HL-60 (cell line): ENCODE measurements around the gene TMEM163.

Experiments
- DNase-seq, 2 experiments: peaks; one replicate each; pipeline ENCODE4 v3.0.0-alpha.2; 2010 to 2020; ENCODE audit warnings: low read depth in 1 of 2, low spot score in 1 of 2
- H3K27ac ChIP-seq: fragments of 250-450 bp; sonication (Bioruptor Pico); replicated peaks from 2 replicates; pipeline ENCODE4 v1.5.1; 2020; ENCODE audit warnings: mild to moderate bottlenecking, moderate library complexity
- H3K27me3 ChIP-seq: fragments of 250-450 bp; sonication (Bioruptor Pico); 2 replicates; pipeline ENCODE4 v1.5.1; 2021; ENCODE audit warnings: mild to moderate bottlenecking, moderate library complexity; ENCODE audit not compliant: insufficient read depth, poor library complexity, severe bottlenecking
- H3K4me3 ChIP-seq: replicated peaks from 2 replicates; pipeline ENCODE4 v1.5.1; 2011; ENCODE audit warnings: mild to moderate bottlenecking, control low read depth, low read length; ENCODE audit not compliant: insufficient read depth
- GABPA ChIP-seq: IDR thresholded peaks from 2 replicates; pipeline ENCODE4 v1.6.1; 2012; ENCODE audit warnings: low read depth
- POLR2AphosphoS5 ChIP-seq: IDR thresholded peaks from 2 replicates; pipeline ENCODE4 v1.6.1; 2012; ENCODE audit warnings: low read depth
- REST ChIP-seq: IDR thresholded peaks from 2 replicates; pipeline ENCODE4 v1.6.1; 2012; ENCODE audit warnings: low read depth; ENCODE audit not compliant: insufficient replicate concordance
- SPI1 ChIP-seq: IDR thresholded peaks from 2 replicates; pipeline ENCODE4 v1.6.1; 2012; ENCODE audit warnings: low read depth, mild to moderate bottlenecking, borderline replicate concordance
- TF ChIP-seq, protein P1 (sequence below): IDR thresholded peaks from one replicate; pipeline ENCODE4 v1.5.1; 2011; ENCODE audit warnings: low read length, control low read depth, inconsistent platforms; ENCODE audit not compliant: insufficient read depth

Gene TMEM163

DNA sequence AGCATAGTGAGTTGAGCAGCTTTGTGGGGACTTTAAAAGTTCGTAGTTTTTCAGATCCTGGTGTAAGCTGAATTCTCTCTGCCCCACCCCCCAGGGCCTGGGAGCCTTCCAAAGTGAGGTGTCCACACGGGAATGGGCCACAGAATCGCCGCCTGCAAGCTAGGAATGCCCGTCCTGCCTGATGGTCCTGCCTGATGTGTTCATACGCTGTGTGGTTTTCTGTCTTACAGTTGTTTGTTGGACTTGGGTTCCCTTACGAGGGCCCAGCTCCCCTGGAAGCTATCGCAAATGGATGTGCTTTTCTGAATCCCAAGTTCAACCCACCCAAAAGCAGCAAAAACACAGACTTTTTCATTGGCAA is 306.2 kb downstream of the TMEM163 start:
- no peak for TF ChIP-seq REST
- H3K4me3 ChIP-seq = no peak overlapping the region
- DNase-seq = no peak
- H3K27me3 ChIP-seq = no peaks in the 10 kb centered on the region
- H3K27ac ChIP-seq = no peak overlapping the region

DNA sequence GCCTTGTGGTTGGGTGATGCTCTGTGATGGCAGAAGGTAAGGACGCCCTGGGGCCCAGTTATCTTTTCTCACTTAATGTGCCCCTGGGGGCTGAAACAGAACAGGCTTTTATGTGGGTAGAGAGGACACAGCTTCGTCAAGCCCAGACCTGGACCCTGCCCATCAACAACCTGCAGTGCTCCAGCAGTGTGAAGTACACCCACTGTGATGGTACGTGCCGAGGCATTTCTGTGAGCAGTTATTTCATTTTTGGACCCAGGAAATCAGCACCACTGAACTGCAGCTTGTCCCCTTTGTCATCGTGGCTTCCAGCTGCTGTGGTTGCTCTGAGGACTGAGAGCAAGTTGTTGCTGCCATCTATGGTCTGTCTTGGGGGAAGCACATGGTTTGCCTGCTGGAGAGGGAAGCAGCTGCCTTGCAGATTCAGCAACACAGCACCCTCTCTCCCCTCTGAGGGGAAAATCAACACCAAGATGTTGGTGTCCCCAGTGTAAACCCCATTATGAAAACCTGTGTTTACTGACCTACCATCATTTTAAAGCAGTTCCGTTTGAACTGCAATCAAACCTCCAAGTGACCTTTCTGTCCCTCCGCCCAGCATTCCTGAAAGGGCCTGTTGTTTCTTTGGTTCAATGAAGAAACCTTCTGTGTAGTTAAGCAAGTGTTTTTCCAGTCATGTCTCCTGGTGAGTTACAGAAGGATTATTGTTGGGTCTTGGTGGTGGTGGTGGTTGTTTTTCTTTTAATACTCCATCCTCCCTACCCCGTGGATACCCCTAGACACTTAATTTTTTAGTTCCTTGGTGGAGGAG is 306.8 kb downstream of the TMEM163 start:
- no peak for TF ChIP-seq REST
- TF ChIP-seq POLR2AphosphoS5 = no peak
- no peak for TF ChIP-seq GABPA
- TF ChIP-seq SPI1 = no peak
- TF ChIP-seq, protein P1, sequence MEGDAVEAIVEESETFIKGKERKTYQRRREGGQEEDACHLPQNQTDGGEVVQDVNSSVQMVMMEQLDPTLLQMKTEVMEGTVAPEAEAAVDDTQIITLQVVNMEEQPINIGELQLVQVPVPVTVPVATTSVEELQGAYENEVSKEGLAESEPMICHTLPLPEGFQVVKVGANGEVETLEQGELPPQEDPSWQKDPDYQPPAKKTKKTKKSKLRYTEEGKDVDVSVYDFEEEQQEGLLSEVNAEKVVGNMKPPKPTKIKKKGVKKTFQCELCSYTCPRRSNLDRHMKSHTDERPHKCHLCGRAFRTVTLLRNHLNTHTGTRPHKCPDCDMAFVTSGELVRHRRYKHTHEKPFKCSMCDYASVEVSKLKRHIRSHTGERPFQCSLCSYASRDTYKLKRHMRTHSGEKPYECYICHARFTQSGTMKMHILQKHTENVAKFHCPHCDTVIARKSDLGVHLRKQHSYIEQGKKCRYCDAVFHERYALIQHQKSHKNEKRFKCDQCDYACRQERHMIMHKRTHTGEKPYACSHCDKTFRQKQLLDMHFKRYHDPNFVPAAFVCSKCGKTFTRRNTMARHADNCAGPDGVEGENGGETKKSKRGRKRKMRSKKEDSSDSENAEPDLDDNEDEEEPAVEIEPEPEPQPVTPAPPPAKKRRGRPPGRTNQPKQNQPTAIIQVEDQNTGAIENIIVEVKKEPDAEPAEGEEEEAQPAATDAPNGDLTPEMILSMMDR = peak; percentile 78
- H3K27ac ChIP-seq = no peak overlapping the region
- DNase-seq = peak; percentile 42 to 85
- H3K27me3 ChIP-seq = no peaks in the 10 kb centered on the region
- no peak overlapping the region for H3K4me3 ChIP-seq

DNA sequence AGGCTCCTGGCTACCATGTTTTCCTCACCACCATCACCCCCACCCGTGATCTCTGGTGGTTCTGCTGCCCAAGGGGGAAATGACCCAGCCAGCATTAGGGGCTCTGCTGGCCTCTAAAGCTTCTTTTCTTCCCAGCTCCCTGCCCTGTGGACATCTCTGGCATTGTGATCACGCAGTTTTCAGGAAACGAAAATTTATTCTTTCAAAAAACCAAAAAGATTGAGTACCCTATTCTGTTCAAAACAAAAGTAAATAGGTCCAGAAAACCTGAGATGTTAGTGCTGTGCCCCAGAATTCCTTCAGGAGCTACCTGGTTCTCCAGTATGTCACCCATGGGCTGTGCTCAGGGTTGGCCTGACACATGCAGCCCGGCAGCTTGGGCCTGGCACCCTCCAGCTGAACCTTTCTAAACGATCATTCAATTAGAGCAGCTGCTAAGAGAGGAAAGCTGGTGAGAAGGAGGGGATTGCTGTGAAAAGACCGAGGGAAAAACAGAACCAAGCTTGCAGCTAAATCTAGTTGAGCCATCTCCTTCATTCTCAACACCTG is 307.4 kb downstream of the TMEM163 start:
- TF ChIP-seq SPI1 (no peak), REST (no peak), GABPA (no peak), POLR2AphosphoS5 (no peak)
- TF ChIP-seq, protein P1 = no peak
- Histone ChIP-seq H3K27me3 (no peaks in the 10 kb centered on the region), H3K27ac (no peak overlapping the region), H3K4me3 (no peak overlapping the region)
- DNase-seq = no peak
